Sigmoid colon (tissue), 4 donors: Measurements from ENCODE around the gene CPLANE1.

Source experiments
- CTCF ChIP-seq, 4 experiments: fragments of 450-650 bp in 3 of 4; fragments of 200-600 bp in 1 of 4; IDR thresholded peaks; one replicate each; pipeline ENCODE4 v1.5.1; 2016 to 2019; ENCODE audit warnings: antibody characterized with exemption in 4 of 4, mild to moderate bottlenecking in 3 of 4, moderate library complexity in 2 of 4
- EP300 ChIP-seq, 4 donors: sonication (generic); formaldehyde crosslinking; IDR thresholded peaks; one replicate each; pipeline ENCODE4 v1.6.1; 2017; ENCODE audit warnings: antibody characterized with exemption in 4 of 4
- POLR2A ChIP-seq, 2 donors: fragments of 450-650 bp; IDR thresholded peaks; one replicate each; pipeline ENCODE4 v1.6.1; 2016; ENCODE audit warnings: antibody characterized with exemption in 2 of 2, mild to moderate bottlenecking in 2 of 2, moderate library complexity in 2 of 2

- TF ChIP-seq POLR2A (IDR thresholded peaks at IDR 0.05) (no peak), CTCF (IDR thresholded peaks at IDR 0.05) (no peak), EP300 (IDR thresholded peaks at IDR 0.05) (no peak)
Observed at GRCh38 chr5:37206736-37207135, 42.4 kb downstream of the CPLANE1 start.
